NCI-H2171 treated with DMSO at 0.1 percent for 48 hours (cell line): ENCODE data around the gene URM1.
"Not testable (repeated sequence)": the region's sequence is repeated elsewhere in the genome, so short reads cannot be mapped to it uniquely, and the experiment has no call there.

ENCODE experiments used
- DNase-seq: peaks from one replicate; lab custom pipeline; 2025; lab: John Stamatoyannopoulos, UW

The URM1 gene

GRCh38 chr9:128370752-128371629 is at the start of gene URM1:
URM1 (plus strand) TSS chr9:128371374; CDS start chr9:128371381, 7 bp downstream.
- DNase-seq, result peak; percentile 97

- no peak for DNase-seq
Measured at GRCh38 chr9:128321879-128322403, 49.2 kb upstream of the URM1 start.

DNA sequence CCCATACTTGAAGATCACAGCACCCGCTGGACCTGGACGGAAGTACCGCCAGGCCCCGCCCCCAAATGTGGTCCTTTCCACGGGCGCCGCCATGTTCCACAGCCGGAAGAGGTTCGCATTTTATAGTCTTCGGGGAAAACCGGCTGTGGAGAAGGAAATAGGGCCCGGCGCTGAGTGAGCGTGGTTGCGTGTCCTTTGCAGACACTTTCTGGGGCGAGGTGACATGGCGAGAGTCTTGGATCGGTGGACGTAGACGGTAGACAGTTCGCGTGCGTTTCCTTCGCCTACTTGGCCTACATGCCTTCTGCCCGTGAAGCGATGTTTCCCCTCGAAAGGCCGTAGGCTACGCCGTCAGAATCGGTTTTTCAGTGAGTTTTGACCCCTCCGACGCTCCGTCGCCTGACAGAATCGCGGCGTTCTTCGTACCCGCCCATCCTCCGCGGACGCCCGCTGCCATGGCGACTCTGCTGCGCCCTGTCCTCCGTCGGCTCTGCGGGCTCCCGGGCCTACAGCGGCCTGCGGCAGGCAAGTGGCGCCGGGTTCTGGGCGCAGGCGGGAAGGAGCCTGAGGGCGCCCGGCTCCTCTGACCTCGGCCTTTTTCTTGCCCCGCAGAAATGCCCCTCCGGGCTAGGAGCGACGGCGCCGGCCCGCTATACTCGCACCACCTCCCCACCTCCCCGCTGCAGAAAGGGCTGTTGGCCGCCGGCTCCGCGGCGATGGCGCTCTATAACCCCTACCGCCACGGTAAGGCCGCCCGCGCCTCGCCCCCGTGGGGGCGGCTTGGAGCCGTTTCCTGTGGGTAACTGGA is 48.6 kb upstream of the URM1 start, which contains the start of the genes COQ4 and TRUB2:
TSS of gene COQ4 (plus strand) at position 436 of the 808 bp plus-strand sequence. CDS start at position 456, 20 bp downstream.
TSS of gene TRUB2 (minus strand) at position 44 of the 808 bp plus-strand sequence. CDS start at position 5, 39 bp downstream.
- peak; percentile 99 for DNase-seq

- DNase-seq, result peak; percentile 42
Measured at GRCh38 chr9:128323212-128323730, 47.9 kb upstream of the URM1 start.

DNA sequence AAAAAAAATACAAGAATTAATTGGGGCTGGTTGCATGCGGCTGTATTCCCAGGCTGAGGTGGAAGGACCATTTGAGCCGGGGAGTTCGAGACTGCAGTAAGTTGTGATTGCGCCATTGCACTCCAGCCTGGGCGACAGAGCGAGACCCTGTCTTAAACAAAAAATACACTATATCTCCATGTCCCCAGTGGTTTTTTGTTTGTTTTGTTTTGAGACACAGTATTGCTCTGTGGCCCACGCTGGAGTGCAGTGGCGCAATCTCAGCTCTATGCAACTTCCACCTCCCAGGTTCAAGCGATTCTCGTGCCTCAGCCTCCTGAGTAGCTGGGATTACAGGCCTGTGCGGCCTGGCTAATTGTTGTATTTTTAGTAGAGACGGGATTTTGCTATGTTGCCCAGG is 47.4 kb upstream of the URM1 start:
- no peak for DNase-seq

DNA sequence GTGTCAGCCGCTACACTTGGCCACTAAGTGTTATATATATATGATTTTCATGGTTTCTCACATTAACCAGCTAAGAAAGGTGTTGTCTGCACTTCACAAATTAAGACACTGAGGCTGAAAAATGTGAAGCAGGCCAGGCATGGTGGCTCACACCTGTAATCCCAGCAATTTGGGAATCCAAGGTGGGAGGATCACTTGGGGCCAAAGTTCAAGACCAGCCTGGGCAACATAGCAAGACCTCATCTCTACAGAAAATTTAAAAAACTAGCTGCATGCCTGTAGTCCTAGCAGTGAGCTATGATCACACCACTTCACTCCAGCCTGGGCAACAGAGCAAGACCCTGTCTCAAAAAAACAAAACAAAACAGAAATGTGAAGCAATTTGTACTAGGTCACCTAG is 46.8 kb upstream of the URM1 start:
- no peak for DNase-seq

- DNase-seq, result no peak
Measured at GRCh38 chr9:128325629-128326028, 45.5 kb upstream of the URM1 start.

DNA sequence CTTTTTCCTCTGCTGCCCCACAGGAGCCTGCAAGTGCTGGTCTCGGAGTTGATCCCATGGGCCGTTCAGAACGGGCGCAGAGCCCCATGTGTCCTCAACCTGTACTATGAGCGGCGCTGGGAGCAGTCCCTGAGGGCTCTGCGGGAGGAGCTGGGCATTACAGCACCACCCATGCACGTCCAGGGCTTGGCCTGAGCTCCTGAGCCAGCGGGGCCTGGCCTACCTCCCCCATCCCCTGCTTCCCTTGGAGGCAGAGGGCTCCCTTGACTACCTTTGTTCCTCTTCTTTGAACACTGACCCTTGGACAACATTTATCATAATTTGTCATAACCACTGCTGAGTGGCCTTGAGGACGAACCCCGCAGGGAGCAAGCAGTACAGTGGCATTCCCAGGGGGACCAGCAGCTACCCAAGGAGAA is 37.7 kb upstream of the URM1 start:
- DNase-seq, result no peak

DNA sequence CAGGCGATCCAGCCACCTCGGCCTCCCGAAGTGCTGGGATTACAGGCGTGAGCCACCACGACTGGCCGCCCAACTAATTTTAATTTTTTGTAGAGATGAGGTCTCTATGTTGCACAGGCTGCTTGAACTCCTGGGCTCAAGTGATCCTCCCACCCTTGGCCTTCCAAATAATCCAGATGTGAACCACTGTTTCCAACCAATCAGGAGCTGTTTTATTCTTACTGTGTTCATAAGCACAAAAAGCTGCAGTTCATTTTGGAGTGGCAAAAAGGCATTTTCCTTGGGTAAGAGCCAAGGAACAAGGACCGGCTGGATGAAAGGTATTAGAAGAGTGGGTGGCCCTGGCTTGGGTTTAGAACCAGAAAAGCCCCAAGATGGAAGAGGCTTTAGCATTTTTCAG is 36.0 kb upstream of the URM1 start:
- DNase-seq, result no peak

- no peak for DNase-seq
Measured at GRCh38 chr9:128335914-128336313, 35.3 kb upstream of the URM1 start.

DNA sequence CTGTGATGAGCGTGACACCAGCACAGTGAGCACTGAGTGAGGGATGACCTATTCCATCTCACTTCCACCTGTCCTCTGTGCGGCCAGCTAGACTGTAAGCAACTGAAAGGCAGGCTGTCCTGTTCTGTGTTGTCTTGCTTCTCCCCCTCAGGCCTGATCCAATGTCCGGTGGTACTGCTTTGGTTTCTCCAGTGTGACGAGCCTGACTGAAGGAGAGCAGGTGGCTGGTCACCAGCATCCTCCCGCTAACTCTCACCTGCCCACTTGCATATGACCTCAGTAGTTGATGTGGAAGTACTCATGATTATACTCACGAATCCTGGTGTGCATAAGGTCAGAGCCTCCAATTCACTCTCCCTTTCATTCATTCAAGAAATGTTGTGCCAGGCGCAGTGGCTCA is 33.2 kb upstream of the URM1 start:
- DNase-seq, result no peak

GRCh38 chr9:128338852-128339614 is 32.1 kb upstream of the URM1 start:
- not testable (repeated sequence) for DNase-seq

DNA sequence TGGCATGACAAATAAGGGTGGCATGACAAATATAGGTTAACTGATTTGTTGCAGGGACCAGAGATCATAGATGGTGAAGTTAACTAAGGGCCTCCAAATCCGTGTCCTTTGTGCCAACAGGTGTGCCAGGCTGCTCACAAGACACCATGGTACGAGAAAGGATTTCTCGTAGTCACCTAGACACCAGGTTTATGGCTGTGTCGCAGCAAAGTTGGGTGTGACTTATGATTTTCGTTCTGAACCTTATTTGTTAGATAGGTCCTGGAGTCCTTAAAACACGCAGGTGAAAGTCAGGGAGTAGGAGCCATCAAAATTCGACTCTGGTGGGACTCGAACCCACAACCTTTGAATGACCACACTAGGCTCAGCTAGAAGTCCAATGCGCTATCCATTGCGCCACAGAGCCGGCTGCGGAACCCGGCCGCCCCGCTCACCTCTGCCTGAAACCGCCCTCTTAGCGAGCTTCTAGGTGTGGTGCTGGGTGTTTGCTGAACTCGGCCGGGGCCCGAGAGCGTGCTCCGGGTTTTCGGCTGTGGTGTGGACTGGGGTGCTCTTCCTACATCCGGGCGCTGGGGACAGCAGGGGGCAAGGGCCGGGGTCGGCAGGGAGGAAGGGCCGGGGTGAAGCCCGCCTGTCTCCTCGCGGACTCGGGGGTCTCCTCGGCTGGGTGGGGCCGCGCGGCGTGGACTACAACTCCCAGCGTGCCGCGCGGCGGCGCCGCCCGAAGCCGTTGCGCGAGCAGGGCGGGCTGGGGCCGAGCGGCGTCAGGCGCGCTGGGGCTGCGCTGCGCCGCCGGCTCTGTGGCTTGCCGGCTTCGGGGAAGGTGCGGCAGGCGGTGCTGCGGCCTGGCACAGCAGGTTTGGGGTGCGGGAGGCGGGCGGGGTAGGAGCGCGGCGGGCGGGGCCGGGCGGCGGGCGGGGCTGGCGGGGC is 31.1 kb upstream of the URM1 start, which contains the start of gene SLC27A4:
TSS of gene SLC27A4 (plus strand) at position 767 of the 930 bp plus-strand sequence. CDS start 2,606 bp downstream, outside the sequence.
- peak; percentile 85 for DNase-seq

DNA sequence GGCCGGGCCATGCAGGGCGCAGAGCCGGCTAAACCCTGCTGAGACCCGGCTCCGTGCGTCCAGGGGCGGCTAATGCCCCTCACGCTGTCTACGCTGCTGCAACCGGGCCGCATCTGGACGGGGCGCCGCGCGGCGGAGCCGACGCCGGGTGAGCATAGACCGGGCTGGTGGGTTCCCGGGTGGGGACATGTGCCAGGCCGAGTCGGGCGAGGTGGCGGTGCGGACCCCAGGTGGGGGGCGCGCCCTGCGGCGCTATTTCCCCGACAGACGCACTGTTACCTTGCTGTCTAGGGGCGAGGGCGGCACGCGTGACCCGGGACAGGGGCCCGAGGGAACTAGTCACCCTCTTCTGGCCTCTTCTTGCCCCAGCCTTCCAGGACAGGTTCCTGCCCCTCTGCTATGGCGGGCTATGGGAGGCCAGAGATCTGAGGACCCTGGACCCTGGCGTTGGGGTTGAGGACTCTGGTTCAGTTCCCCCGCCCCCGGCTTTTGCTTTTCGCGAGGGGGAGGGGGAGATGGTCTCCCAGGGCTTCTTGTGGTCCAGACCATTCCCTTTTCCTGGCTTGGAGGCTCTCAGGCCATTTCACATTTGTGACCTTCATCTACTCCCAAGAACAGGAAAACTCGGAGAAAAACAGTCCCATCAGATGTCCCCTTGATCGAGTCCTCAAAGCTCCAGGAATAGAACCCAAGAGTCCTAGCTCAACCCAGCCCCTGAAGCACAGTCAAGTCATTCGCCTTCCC is 30.3 kb upstream of the URM1 start:
- DNase-seq, result no peak

DNA sequence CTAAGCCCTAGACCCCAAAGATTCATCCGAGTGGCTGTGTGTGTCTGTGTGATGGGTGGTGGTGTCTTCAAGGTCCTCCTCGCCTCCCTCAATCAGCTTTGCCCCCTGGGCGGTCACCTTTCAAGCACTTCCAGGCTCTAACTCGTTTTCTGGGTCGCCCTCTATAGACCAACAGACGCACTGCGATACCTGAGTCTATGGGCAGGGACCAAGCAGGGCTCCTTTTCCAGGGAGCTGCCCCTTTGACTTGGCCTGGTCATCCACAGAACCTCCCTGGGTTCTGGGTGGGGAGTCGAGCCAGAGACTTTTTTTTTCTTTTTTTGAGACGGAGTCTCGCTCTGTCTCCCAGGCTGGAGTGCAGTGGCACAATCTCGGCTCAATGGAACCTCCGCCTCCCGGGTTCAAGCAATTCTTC is 29.7 kb upstream of the URM1 start:
- peak; percentile 79 for DNase-seq

DNA sequence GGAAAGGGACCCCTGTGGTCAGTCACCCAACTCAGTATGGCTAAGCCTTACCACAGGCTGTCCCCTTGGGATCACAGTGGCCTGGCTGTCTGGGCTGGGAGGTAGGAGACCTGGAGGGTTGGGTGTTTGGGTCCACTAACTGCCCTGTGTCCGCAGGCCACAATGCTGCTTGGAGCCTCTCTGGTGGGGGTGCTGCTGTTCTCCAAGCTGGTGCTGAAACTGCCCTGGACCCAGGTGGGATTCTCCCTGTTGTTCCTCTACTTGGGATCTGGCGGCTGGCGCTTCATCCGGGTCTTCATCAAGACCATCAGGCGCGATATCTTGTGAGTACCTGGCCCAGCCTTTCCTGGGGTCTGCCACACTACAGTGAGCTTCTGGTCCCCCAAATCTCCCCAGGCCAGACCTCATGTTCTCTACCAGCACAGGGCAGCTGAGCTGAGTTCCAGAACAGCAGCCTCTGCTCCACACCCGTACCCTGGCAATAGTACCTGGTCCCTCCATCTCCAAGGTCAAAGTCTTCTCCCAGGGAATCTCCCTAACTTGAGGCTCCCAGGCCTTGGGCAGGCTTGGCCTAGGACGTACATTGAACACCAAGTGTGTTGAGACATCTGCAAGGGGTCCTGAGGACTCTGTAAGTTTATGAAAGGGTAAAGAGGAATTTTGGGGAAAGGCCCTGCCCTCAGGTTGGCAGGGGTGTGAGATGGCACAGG is 28.0 kb upstream of the URM1 start:
- no peak for DNase-seq

DNA sequence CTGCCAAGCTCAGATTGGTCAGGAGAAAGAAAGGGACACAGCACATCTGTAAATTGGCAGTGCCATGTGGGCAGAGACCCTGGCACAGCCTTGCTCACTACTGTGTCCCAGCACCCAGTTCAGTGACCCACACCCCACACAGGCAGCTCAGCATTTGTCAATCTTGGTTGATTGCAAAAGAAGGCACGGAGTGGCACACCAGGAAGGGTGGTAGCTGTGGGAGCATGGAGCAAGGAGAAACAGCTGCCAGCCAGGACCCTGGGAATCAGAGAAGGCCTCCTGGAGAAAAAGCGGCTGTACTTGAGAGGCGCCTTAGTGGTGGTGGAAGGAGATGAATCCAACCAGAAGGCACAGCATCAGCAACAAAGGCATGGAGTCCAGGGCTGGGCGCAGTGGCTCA is 27.3 kb upstream of the URM1 start:
- no peak for DNase-seq

- no peak for DNase-seq
Measured at GRCh38 chr9:128344931-128345605, 26.1 kb upstream of the URM1 start.
